ELF-1 (cell line): ENCODE data around the gene CUL9.
A peak's percentile ranks its signal among the peaks of the same experiment; 100 is the strongest.

Experiments used
- DNase-seq: peaks from one replicate; pipeline ENCODE4 v3.0.0-alpha.2; 2016; ENCODE audit warnings: low read depth, low spot score

CUL9 gene

GRCh38 chr6:43255408-43256054 lies 73.5 kb downstream of the CUL9 start:
- no peak for DNase-seq

DNA sequence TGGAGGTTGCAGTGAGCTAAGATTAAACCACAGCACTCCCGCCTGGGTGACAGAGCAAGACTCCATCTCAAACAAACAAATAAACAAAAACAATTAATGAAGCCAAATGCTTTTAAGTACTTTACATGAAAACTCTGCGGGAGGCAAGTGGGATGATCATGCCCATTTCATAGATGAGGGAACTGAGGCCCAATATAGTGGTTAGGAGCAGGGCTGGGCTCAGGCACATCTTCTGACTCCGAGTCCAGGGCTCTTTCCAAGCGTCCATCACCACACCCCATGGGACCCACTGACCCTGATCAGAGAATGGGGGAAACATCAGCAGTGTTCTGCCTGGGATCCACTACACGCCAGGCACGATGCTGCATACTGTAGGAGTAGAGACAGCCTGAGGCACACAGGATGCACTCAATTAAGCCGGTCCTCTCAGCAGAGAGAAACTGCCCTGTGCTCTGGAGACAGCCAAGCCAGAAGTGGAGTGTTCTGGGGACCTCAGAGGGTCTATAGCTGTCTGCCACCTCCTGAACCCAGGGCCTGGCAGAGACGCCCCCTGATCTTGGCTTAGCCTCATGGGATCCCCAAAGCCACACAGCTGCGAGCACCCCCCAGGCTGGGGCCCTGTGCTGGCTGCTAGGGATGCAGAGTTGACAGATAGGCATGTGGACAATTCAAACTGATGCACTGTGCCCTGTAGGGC lies 74.8 kb downstream of the CUL9 start:
- DNase-seq: no peak

GRCh38 chr6:43257367-43258145 lies 75.6 kb downstream of the CUL9 start:
- no peak for DNase-seq

GRCh38 chr6:43258180-43258579 lies 76.2 kb downstream of the CUL9 start:
- DNase-seq: no peak

DNA sequence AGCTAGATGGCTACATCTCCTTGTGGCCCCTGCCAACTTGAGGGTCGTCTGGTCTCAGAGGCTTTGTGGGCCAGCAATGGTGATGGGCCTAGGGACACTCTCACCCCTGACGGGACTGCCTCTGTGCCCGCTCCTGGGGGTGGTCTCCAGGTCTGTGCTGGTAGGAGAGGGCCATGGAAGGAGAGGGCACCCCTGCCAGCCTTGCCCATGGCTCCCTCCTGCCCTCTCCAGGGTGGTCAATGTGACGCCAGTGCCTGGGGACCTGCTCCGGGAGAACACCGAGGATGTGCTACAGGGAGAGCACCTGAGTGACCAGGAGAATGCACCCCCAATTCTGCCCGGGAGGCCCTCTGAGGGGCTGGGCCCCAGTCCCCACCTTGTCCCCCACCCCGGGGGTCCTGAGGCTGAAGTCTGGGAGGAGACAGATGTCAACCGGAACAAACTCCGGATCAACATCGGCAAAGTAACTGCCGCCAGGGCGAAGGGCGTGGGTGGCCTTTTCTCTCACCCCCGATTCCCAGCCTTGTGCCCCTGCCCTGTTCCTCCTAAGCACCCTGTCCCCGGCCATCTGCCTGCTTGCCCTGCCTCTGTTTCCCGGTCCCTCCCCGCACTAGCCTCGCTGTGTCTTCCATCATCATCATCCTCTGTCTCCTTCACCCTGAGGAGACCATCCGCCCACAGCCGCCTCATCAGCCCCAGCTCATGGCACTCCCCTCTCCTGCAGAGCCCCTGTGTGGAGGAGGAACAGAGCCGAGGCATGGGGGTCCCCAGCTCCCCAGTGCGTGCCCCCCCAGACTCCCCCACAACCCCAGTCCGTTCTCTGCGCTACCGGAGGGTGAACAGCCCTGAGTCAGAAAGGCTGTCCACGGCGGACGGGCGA lies 77.1 kb downstream of the CUL9 start:
- no peak for DNase-seq

GRCh38 chr6:43260791-43261190 lies 78.8 kb downstream of the CUL9 start:
- no peak for DNase-seq

DNA sequence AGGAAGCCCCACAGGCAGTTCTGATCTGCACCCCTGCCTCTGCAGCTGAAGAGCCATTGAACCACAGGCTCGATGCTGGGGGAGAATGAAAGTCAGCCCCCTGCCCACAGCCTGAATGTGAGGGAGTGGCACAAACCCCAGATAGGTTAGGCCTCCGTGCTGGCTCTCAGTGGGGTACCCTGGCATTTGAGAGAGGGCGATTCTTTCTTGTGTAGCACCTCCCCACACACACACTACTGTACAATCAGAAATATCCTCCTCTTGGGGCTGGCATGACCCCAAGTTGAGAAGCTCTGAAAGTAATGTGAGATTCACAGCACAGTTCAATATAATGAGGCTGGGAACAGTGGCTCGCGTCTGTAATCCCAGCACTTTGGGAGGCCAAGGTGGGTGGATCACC lies 79.2 kb downstream of the CUL9 start:
- DNase-seq: no peak

DNA sequence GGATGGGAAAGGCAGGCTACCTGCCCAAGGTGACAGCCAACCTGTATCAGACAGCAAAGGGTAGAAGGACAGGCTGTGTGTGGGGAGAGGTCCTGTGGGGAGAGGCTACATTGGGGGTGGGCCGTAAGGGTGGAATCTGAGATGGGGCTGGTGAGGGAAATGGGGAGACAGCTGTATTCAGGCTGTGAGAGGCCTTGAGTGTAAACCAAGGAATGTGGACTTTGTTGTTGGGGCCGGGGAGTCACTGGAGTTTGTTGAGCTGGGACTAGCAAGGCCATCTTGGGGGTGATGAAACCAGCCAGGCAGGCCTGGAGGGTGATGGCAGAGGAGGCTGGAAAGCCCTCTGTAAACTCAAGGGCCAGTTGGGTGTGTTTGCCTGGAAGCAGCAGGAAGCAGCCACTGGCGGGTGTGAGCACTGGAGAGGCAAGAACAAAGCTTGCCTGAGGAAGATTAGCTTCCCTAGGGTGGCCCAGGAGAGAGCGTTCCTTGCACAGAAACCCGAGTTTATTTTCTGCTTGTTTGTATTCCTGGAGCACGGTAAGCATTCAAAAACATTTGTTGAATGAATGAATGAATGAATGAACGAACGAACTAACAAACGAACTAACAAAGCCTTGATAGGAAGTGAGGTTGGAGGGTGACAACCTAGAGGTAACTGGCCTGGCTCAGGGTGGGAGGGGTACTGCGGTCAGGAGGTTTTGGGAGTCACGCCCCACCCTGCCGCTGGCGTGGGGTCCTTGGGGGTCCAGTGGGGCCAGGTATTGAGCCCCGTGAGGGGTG lies 80.2 kb downstream of the CUL9 start:
- DNase-seq: no peak

DNA sequence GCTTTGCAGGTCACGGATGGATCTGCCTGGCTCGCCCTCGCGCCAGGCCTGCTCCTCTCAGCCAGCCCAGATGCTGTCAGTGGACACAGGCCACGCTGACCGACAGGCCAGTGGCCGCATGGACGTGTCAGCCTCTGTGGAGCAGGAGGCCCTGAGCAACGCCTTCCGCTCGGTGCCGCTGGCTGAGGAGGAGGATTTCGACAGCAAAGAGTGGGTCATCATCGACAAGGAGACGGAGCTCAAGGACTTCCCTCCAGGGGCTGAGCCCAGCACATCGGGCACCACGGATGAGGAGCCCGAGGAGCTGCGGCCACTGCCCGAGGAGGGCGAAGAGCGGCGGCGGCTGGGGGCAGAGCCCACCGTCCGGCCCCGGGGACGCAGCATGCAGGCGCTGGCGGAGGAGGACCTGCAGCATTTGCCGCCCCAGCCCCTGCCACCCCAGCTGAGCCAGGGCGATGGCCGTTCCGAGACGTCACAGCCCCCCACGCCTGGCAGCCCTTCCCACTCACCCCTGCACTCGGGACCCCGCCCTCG lies 80.9 kb downstream of the CUL9 start:
- no peak for DNase-seq

DNA sequence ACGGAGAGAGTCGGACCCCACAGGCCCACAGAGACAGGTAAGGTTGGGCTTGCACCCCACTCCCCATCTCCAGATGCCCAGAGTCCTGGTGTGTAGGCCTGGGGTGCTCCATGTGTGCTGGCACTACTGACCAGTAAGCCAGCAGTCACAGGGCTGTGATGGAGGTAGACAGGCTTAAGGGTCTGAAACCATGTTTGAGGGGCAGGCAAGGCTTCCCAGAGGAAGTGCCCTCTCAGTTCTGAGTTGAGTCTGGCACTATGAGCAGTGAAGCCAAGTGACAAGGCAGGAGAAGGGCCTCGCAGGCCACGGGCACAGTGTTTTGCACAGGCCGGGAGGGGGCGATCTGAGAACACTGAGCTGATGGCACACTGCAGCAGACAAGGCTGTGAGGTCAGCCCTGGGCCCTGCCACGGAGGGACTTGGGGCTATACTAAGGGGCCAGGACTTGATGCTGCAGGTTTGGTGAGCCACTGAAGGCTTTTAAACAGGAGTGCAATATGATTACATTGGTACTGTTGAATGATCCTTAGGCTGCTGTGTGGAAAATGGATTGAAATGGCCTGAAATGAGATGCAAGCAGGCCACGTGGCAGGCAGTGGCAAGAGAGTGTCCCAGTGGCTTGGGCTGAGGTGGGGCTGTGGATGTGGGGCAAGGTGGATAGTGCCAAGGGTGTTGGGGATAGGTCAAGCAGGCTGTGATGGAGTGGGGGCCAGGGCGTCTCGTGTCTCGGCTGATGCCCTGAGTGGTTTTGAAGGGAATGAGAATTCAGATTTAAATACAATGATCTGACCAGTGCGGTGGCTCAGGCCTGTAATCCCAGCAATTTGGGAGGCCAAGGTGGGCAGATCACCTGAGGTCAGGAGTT lies 81.5 kb downstream of the CUL9 start:
- peak; percentile 85 for DNase-seq

DNA sequence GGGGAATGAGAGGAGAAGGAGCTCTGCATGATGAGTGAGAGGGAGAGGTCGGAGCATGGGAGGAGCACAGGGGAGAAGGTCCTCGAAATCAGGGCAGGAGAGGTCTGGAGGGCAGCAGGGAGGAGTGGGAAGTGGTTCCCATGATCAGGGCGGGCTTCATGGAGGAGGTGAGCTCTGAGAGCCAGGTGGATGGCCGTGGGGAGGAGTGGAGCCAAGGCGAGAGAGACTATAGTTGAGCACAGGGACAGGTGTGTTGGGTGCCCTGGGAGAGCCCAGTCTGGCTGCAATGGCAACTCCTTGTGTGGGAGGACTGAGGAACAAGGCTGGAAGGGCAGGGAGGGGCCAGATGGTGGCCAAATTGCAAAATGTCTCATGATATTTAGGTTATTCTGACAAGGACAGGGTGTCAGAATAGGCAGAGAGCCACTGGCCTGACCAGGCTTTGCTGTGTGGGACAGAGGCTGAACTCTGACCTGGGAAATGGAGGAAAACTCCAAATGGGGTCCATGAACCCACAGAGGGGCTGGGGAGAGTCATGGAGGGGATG lies 82.7 kb downstream of the CUL9 start:
- DNase-seq: no peak

DNA sequence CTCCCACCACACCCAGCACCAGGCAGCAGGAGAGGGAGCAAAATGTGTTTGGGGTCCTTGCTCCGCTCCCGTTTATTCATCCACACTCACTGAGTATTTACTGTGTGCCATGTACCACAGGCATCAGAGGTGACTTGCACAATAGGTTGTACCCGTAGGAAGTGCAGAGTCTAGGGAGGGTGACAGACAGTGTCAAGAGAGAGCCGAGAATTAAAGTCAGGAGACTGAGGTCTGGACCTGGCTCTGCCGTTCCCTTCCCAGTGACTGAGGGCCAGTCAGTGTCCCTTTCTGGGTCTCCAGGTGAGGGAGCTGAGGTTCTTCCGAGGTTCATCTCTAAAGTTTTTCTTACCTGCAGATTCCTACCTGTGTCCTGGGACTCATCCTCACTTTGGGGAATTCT lies 83.6 kb downstream of the CUL9 start:
- no peak for DNase-seq

DNA sequence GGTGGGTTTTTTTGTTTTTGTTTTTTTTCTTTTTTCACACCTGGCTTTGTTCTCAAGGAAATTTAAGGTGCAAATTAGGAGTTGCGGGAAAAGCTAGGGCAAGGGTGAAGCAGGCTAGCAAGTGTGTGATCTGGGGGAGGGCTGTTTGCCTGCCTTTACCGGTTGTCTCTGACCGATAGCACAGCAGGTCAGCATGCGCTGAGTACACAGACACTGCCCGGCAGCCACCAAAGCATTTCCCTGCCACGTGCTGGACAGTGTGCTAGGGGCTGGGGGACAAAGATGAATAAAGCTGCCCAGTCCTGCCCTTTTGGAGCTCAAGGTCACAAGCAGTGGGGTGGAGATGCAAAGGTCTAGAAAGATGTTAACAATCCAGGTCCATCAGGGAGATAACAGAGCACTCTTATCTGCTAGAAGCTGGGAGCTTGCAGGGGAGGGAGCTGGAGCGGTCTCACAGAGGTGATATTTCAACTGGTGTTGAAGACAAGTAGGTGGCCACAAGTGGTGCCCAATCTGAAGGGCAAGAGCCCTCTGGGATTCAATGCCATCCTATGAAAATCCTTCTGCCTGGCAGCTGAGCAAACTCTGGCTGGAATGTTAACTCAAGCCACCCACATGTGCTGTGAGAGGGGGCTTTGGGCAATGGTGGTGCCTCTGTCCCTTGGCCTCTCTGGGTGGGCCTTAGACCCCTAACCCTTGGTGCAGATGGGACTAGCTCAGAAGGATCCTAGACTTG lies 85.8 kb downstream of the CUL9 start:
- DNase-seq: no peak

GRCh38 chr6:43268355-43268700 lies 86.3 kb downstream of the CUL9 start:
- DNase-seq: no peak

DNA sequence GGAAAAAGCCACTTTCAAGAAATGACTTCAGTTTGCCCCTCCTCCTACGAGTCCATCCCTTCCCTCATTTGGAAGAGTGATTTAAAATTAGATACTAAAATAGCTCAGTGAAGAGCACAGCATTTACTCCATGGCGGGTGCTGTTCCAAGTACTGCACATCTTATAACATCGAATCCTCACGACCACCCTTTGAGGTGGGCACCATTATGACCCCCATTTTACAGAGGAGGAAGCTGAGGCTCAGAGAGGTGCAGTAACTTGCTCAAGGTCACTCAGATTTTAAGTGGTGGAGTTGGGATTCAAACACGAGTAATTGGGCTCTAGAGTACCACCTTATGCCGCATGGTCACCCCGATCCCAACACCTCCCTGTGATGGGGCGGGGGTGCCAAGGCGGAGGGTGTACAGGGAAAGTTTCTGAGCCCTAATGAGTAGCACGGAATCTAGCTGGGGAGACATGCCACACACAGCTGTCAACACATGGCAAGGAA lies 86.8 kb downstream of the CUL9 start:
- no peak for DNase-seq

- DNase-seq: peak; percentile 57
Observed at GRCh38 chr6:43269273-43270007, 87.4 kb downstream of the CUL9 start.

DNA sequence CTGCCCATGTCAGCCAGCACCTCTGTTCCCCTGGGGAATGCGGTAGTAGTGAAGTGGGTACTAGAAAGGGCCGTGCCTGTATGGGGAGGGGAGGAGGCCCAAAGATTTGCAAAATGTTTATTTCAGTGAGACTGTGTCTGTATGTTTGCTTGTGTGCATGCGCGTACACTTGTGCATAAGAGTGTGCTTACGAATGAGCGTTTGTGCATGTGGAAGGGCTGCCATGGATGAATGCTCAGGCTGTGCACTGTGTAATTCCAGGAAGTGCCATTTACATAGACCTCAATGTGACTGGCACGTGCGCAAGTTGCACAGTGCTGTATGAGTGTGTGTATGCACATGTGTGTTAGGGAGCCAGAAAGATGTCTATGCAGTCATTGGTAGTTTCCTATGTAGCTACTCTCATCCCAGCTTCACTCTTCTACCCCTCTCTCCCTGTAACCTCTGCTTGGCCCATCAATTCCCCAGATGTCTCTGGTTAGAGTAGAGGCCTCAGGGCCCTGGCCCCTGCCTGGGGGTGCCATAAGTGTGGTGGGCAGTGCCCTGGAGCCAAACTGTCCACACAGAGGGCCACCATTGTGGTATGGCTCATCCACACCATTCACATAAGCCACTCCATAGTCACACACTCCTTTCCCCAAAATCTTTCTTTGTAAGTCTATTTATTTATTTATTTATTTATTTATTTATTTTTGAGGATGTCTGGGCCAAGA lies 89.3 kb downstream of the CUL9 start:
- no peak for DNase-seq
